HG02642 (cell line): Measurements from ENCODE around the gene NEXN.
"Not testable (repeated sequence)": the region's sequence is repeated elsewhere in the genome, so short reads cannot be mapped to it uniquely, and the experiment has no call there.

Experiments
- ATAC-seq: cut with Tn5 transposase; IDR thresholded peaks from one replicate; pipeline ENCODE4 v1.9.1; 2021; ENCODE audit warnings: mild to moderate bottlenecking; ENCODE audit not compliant: unreplicated experiment, poor library complexity

NEXN gene

DNA sequence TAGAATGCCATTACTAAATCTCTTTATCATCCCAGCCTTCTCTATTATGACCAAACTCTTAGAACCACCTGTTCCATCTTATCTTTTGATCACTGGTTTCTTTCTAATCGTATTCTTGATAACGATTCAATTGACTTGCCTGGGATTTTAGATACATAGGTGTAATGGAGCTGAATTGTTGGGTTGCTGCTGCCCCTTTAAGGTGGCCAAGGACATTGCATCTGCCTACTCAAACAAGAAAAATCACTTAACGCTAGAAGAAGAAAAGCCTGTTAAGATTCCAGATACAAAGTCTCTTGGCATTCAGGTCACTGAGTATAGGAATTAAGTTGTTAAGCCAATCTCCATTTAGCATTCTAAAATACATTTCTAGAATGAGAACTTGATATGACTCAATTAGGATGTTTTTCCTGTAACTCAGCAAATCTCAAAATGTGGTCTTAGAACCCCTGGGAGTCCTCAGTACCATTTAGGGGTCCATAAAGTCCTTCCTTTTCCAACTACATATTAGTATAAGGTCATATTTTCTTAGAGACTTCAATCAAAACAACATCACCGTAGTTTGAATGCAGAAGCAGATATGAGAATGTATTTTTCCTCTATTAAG, 12.4 kb downstream of the NEXN start:
- no peak for ATAC-seq

DNA sequence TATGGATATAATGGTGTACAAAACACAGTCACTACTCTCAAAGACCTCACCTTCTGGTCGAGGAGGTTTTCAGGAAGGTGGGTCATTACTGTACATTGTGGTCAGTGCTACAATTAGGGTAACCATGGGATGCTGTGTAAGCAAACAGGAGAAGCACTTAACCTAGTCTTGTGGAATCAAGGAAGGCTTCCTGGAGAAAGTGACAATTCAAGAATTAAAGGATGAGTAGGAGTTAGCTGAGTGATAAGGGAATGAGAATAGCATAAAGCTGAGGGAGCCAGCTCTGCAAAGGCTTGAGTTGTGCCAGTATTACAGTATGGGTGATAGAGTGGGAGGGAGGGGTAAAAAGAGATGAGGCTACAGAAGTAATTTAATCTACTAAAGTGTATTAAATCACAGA, 17.2 kb downstream of the NEXN start:
- ATAC-seq: no peak

DNA sequence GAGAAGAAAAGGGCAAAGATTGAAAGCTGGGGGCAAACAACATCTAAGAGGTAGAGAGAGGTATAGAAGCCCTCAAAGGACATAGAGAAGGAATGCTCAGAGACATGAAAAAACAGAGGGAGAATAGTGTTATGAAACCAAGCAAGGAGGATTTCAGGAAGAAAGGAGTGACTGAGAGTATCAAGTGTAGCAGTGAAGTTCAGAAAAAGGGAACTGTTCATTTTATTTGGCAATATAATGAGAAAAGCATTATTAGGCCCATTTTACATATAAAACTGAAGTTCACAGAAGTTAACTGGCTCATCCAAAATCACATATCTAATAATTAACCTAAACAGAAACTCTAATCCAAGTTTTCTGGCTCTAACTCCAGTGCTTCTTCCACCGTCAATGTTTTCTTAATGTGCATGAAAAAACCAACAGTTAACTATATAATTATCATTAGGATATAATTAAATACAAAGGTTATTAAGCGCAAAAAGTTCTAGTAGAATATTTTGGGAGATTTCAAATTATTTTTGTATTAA, 17.7 kb downstream of the NEXN start:
- no peak for ATAC-seq

DNA sequence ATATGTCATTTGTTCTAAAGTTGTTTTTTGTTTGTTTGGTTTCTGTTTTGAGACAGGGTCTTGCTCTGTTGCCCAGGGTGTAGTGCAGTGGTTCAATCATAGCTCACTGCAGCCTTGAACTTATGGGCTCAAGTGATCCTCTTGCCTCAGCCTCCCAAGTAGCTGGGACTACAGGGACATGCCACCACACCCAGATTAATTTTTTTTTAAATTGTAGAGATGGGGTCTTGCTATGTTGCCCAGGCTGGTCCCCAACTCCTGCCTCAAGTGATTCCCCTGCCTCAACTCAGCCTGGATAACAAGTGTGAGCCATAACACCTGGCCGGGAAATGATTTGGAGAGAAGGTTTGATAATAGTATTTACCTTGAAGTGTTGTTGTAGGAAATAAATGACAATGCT, 18.2 kb downstream of the NEXN start:
- no peak for ATAC-seq

DNA sequence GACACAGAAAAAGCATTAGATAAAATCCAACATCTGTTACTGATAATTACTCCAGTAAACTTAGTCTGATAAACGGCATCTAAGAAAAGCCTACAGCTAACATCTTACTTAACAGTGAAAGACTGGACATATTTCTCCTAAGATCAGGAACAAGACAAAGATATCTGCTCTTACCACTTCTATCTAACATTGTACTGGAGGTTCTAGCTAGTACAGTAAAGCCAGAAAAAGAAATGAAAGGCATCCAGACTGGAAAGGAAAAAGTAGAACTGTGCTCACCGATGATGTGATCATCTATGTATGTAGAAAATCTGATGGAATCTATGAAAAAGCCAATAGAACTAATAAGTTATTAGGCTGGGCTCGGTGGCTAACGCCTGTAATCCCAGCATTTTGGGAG, 21.7 kb downstream of the NEXN start:
- ATAC-seq: no peak

DNA sequence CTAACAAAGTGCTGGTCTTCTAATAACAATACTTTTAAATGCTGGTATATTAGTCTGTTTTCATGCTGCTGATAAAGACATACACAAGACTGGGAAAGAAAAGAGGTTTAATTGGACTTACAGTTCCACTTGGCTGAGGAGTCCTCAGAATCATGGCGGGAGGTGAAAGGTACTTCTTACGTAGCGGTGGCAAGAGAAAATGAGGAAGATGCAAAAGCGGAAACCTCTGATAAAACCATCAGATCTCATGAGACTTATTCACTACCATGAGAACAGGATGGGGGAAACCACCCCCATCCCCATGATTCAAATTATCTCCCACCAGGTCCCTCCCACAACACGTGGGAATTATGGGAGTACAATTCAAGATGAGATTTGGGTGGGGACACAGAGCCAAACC, 30.5 kb downstream of the NEXN start:
- not testable (repeated sequence) for ATAC-seq

DNA sequence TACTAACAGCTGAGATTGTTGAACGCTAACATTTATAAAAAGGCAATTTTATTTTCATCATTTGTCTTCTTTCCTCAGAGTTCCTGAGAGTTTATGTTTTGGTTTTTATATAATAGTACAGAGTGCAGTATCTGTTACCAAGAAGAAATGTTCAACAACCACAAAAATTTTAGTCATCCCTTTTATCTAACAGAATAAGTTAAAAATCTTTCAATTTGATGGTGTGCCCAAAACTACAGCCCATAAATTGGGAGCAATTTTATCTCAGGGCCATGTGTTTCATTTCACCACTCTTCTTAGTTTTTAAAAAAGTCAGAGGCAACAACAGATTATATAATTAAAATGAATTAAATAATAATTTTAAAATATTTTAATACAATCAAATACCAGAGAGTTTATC, 37.1 kb downstream of the NEXN start:
- ATAC-seq: no peak

DNA sequence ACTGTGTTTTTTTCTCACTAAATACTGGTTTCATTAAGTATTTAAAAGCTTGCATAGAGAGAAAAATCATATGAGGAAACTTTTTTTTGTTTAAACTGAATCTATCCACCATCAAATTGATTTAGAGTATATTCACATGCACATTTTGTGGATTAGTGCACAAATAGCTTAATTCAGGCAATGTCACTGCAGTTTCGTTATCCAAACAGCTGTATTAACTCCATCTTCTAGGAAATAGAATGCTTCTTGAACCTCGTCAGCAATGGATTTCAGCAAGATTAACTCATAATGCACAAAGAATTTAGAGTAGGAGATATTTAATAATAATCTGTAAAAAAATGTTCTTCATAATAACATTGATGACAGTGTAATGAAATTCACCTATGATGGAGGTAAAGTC, 37.5 kb downstream of the NEXN start:
- no peak for ATAC-seq

DNA sequence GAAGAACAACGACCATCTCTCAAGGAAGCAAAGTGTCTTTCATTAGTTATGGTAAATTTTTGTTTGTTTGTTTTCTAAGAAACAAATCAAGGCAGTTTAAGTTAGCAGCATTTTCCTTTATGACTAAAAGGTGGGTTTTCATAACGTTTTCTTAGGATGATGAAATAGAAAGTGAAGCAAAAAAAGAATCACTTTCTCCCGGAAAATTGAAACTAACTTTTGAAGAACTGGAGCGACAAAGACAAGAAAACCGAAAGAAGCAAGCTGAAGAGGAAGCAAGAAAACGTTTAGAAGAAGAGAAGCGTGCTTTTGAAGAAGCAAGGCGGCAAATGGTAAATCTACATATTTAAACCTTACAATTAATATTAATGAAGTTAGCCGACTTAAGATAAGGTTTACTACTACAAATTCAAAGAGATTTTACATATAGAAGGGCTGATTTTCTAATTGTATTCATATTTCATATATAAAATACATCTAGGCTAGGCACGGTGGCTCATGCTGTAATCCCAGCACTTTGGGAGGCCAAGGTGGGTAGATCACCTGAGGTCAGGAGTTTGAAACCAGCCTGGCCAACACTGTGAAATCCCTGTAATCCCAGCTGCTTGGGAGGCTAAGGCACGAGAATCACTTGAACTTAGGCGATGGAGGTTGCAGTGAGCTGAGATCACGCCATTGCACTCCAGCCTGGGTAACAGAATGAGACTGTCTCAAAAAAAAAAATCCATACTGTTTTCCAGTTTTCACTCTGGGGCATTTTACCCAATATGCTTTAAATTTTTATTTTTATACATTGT, 38.3 kb downstream of the NEXN start:
- ATAC-seq: no peak

DNA sequence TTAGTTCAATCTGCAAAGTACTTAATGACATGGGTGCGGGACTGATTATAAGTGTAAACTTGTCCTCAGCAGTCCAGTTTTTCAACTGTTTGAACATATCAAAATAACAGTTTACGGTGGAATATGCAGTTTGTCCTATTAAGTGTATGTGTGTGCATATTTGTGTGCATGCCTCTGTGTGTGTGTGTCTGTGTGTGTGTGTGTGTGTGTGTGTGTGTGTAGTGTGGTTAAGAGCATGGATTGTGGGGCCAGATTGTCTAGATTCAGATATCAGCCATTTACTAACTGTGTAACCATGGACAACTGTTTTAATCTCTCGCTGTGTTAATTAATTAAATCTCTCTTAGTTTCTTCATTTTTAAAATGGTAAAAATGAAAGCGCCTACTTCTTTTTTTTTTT, 39.0 kb downstream of the NEXN start:
- no peak for ATAC-seq

DNA sequence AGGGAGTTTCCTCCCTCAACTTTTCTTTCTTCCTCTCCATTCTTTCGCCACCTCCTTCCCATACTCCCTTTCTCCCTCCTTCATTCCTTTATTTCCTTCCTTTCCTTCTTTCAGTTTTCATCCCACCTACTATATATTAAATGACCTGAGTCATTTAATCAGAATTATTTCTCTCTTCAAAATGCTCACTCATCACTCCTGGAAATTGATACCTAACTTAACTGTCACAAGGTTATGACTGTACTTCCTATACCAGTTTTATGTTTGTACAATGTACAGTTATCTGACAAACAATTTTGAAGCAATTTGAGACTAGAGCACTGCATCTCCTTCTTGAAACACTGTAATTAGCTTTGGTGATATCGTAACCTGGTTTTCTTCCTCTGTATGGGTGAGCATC, 41.4 kb downstream of the NEXN start:
- ATAC-seq: no peak

DNA sequence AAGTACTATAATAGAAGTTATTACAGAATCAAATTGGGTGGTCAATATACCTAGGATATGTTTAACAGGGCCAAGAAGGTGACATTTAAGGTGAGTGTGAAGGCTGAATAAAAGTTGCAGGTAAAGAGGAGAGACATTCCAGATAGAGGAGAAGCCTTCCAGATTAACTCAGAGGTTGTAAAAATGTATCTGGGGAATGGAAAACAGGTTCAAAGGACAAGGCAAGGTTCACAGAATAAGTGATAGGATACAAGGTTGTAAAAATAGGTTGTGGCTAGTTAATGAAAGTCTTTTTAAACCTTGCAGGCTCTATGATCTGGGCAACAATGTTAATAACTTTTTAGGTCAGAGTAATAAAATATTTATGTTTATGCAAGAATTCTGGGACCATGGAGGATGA, 50.2 kb downstream of the NEXN start:
- ATAC-seq: no peak

DNA sequence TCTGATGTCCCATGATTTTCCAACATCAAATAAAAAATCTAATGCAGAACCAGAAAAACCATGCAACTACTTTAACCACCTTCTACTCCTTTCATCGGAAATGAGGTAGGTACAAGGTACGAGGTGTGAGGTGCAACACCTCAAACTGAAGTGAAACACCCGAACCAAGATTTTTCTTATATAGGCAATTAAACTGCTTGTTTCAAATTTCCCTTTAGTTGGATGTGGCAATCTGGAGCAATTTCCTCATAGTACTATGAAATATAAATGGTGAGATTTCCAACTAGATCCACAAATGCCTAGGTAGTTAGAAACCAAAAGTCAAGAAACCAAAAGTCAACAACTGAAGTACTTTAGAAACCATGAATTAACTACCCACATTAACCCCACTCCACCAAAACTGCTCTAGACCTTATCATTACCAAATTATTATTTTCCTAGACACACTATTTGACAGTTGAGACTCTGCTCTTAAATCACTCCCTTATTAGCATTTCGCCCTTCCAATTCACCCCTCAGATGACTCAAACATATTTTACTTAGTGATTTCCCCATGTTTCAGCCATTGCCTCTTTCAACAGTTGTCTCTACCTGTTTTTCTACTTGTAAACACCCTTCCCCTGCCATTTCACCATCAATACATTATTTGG, 52.6 kb downstream of the NEXN start:
- ATAC-seq: no peak

DNA sequence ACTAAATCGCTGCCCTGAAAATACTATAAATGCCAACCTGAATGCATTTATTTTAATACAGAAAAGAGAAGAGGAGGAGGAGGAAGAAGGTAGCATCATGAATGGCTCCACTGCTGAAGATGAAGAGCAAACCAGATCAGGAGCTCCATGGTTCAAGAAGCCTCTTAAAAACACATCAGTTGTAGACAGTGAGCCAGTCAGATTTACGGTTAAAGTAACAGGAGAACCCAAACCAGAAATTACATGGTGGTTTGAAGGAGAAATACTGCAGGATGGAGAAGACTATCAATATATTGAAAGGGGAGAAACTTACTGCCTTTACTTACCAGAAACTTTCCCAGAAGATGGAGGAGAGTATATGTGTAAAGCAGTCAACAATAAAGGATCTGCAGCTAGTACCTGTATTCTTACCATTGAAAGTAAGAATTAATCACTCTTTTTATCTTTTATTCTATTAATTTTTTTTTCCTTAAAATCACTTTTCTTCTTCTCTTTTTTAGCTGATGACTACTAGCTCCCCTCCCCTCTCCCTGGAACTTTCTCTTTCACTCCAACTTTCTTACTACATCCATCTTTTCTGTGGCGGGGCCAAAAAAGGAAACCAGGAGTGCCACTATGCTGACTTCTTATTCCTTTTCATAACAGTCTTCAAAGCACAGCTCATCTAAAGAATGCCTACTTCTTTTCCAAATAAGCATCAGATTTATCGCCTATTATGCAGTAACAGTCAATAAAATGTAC, 54.1 kb downstream of the NEXN start:
- ATAC-seq: no peak

DNA sequence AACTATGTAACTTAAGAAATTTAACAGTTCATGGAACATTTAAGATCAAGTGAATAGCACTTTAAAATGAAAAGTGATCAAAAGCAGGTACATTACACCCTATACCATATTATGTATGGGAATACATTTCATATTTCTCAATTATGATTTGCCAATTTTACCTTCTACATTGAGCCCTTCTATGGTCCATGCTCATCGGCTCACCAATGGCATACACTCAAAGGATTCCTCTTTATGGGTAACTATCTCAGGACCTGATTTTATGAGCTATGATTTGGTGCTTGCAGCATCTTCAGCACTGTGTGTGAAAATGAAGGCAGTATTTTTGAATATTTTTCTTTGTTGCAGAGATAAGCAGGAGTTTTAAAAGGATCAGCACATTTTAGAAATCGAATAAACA, 56.9 kb downstream of the NEXN start:
- no peak for ATAC-seq

DNA sequence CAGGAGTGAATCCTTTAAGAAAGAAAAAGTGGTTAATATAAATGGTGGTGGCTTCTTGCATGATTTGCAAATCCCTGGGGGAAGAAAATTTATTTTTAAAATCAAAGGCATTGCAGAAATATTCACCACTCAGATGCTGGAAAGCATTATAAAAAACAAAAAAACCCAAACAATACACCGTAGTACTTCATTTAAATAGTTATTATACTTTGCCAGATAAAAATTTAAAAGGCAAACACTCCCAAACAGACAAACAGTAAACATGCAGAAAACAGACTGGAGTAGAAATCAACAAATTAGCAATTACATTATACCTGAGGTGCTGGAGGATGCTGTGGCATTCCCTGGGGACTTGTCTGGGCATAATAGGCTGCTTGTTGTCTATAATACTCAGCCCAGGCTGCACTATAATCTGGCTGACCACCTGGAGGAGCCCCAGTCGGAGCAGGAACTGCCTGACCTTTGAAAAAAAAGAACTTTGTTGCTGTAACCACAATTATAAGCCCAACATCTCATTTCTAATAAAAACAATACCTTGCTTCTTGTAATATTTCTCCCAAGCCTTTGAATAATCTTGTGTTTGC, 60.5 kb downstream of the NEXN start:
- ATAC-seq: peak; percentile 42

DNA sequence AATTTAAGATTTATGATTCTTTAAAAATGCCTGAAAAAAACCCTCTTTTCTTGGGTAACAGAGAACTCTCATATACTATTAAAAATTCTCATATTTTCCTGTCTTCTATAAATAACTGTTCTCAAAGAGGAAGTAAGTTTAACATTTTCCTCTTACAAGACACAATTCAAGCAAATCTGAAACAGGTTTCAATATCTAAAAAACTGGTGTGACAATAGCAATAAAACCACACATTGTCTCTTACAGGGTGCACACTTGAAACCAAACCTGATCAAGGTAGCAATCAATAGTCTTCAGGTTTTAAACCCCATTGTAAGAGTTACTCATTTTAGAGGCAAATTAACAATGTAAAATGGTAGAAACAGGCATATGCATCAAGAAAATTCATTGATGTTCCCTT, 62.4 kb downstream of the NEXN start:
- peak; percentile 69 for ATAC-seq

DNA sequence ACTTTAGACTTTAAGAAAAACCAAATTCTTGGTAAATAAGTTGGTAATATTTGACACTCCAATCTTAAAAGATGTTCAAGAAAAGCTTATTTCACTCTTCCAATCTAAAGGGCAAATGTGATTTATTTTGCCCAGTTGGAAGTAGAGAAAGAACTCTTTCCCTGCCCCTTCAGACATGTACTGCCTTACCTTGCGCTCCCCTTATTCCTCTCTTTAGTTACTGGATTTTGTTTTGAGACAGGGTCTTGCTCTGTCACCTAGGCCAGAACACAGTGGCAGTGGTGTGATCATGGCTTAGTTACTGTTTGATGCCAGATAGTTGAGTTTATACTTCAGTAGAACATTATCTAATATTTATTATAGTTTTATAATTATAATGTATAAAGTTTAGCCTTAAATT, 62.9 kb downstream of the NEXN start:
- ATAC-seq: no peak

DNA sequence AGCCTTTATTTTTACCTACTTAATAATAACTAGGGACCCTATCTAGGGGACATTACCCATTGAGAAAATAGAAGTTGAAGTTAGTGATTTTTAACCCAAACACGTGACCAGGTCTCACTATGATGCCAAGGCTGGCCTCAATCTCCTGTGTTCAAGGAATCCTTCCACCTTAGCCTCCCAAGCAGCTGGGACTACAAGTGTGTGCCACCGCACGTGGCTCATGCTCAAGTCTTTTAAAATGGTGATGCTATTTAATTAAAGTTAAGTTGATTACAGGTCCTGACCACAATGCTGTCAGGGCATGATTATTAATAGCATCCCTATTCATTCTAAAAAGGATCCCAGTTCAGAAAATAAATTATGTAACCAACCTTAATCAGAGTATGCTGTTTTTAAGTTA, 65.5 kb downstream of the NEXN start:
- ATAC-seq: no peak

DNA sequence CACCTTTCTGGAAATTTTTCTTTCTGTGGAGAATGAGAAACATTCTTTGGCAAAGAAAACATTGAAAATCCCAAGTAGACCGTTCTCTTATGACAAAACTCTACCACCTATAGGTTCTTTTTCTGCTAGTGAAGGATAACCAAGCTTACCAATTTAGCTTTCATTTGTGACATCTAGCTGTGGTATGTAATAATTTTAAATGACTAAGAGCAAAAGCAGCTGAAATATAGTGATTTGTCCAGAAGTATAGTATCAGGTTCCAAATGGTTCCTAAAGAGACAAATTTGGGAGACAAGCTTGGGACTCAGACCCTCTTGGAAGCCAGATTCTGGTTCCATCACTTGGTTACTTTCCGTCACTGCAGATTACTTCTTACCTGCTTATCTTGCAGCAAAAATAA, 66.1 kb downstream of the NEXN start:
- ATAC-seq: no peak
